HCT116 (cell line): ENCODE results near the gene B4GALNT2. TPM values are rescaled to one million over a fixed set of nuclear protein-coding genes. Genes with fewer than 3 reads are reported as not detected.
A peak's percentile ranks its signal among the peaks of the same experiment; 100 is the strongest.

Source experiments
- ATAC-seq: fragments of 200-7000 bp; cut with Tn5 transposase; 2 replicates; pipeline ENCODE4 v1.9.1; 2020; ENCODE audit warnings: mild to moderate bottlenecking, moderate library complexity
- BruUV-seq: library from RNA; stranded (reverse); fragments of 400-500 nt; replicated peaks from 2 replicates; lab custom pipeline; 2021; lab: Mats Ljungman, UMichigan
- CTCF ChIA-PET: fragments of 300-600 bp; sonication (Branson Sonifier 250); formaldehyde crosslinking; loops from one replicate; lab custom pipeline; 2021; ENCODE audit warnings: antibody characterized with exemption; lab: Charles Lee
- POLR2A ChIA-PET: fragments of 300-600, 350-600 bp; sonication (Branson Sonifier 250); formaldehyde crosslinking; loops from one replicate; lab custom pipeline; 2021; ENCODE audit warnings: antibody characterized with exemption; lab: Charles Lee
- RAD21 ChIA-PET, 2 experiments: fragments of 300-600 bp; sonication (Branson Sonifier 250); formaldehyde crosslinking; loops; one replicate each; lab custom pipeline; 2023; ENCODE audit warnings: low total read pairs in 2 of 2; ENCODE audit not compliant: uncharacterized antibody in 2 of 2, unreplicated experiment in 2 of 2, low non-redundant PET in 1 of 2; lab: Charles Lee
- DNase-seq: peaks from one replicate; pipeline ENCODE4 v3.0.0-alpha.2; 2010; ENCODE audit warnings: low read depth, low spot score
- H2AFZ ChIP-seq: fragments of 200-600 bp; shearing (Covaris generic), sonication (generic); 2 replicates; pipeline ENCODE4 v1.6.1; 2017; ENCODE audit warnings: low read depth, mixed run types, mixed read lengths, antibody characterized with exemption, low read length; ENCODE audit not compliant: poor library complexity, severe bottlenecking
- H3K27ac ChIP-seq: 2 replicates; pipeline ENCODE4 v1.5.1; 2012; ENCODE audit warnings: low read depth, low read length
- H3K27me3 ChIP-seq: fragments of 200-600 bp; sonication (generic); 2 replicates; pipeline ENCODE4 v1.6.1; 2016; ENCODE audit warnings: mixed run types, low read length, mixed read lengths; ENCODE audit not compliant: insufficient read depth
- H3K36me3 ChIP-seq, 2 experiments: fragments of 200-500 bp in 1 of 2; fragments of 200-600 bp in 1 of 2; sonication (Bioruptor generic) in 1 of 2; sonication (generic) in 1 of 2; 2 replicates each; pipeline versions ENCODE4 v1.5.1 to v1.6.1; 2014 to 2016; ENCODE audit warnings: low read length in 2 of 2, inconsistent platforms in 1 of 2, mixed read lengths in 1 of 2, mixed run types in 1 of 2; ENCODE audit not compliant: insufficient read depth in 2 of 2, control insufficient read depth in 1 of 2
- H3K4me1 ChIP-seq, 2 experiments: fragments of 200-600 bp in 1 of 2; sonication (generic) in 1 of 2; 2 replicates each; pipeline versions ENCODE4 v1.5.1 to v1.6.1; 2012 to 2017; ENCODE audit warnings: low read length in 2 of 2, inconsistent platforms in 1 of 2, mild to moderate bottlenecking in 1 of 2, mixed read lengths in 1 of 2, mixed run types in 1 of 2, moderate library complexity in 1 of 2; ENCODE audit not compliant: insufficient read depth in 2 of 2, control insufficient read depth in 1 of 2
- H3K4me2 ChIP-seq: fragments of 200-600 bp; sonication (generic); 2 replicates; pipeline ENCODE4 v1.6.1; 2017; ENCODE audit warnings: mixed run types, low read length, mixed read lengths
- H3K4me3 ChIP-seq, 2 experiments: fragments of 200-600 bp in 1 of 2; sonication (generic) in 1 of 2; replicated peaks in 1 of 2; 2 replicates each; pipeline ENCODE4 v1.5.1; 2011 to 2016; ENCODE audit warnings: low read length in 2 of 2, control low read depth in 1 of 2, low read depth in 1 of 2, mild to moderate bottlenecking in 1 of 2, mixed read lengths in 1 of 2, mixed run types in 1 of 2
- H3K79me2 ChIP-seq: fragments of 200-600 bp; sonication (generic); 2 replicates; pipeline ENCODE4 v1.6.1; 2017; ENCODE audit warnings: mild to moderate bottlenecking, mixed run types, low read length, moderate library complexity, mixed read lengths; ENCODE audit not compliant: insufficient read depth
- H3K9ac ChIP-seq: fragments of 200-600 bp; sonication (generic); 2 replicates; pipeline ENCODE4 v1.6.1; 2016; ENCODE audit warnings: low read length, mixed read lengths
- H3K9me2 ChIP-seq: fragments of 200-600 bp; sonication (generic), shearing (Covaris generic); 2 replicates; pipeline ENCODE4 v1.6.1; 2017; ENCODE audit warnings: mixed run types, mild to moderate bottlenecking, moderate library complexity; ENCODE audit not compliant: insufficient read depth
- H3K9me3 ChIP-seq, 2 experiments: fragments of 200-500 bp in 1 of 2; fragments of 200-600 bp in 1 of 2; sonication (Bioruptor generic) in 1 of 2; sonication (generic) in 1 of 2; 2 replicates each; pipeline ENCODE4 v1.6.1; 2014 to 2017; ENCODE audit warnings: low read length in 2 of 2, mixed read lengths in 2 of 2, inconsistent platforms in 1 of 2, low read depth in 1 of 2, mild to moderate bottlenecking in 1 of 2, mixed run types in 1 of 2, moderate library complexity in 1 of 2; ENCODE audit not compliant: control insufficient read depth in 1 of 2, insufficient read depth in 1 of 2
- H4K20me1 ChIP-seq: fragments of 200-600 bp; sonication (generic), shearing (Covaris generic); 2 replicates; pipeline ENCODE4 v1.6.1; 2017; ENCODE audit warnings: mixed run types, mild to moderate bottlenecking, moderate library complexity; ENCODE audit not compliant: insufficient read depth
- CEBPB ChIP-seq: IDR thresholded peaks from 2 replicates; pipeline ENCODE4 v1.6.1; 2012; ENCODE audit warnings: low read depth
- EZH2phosphoT487 ChIP-seq: fragments of 200-600 bp; IDR thresholded peaks from 2 replicates; pipeline ENCODE4 v1.6.1; 2018; ENCODE audit warnings: antibody characterized with exemption, borderline replicate concordance
- FOSL1 ChIP-seq: IDR thresholded peaks from 2 replicates; pipeline ENCODE4 v1.6.1; 2012; ENCODE audit warnings: low read depth
- POLR2AphosphoS5 ChIP-seq: IDR thresholded peaks from 2 replicates; pipeline ENCODE4 v1.6.1; 2011; ENCODE audit warnings: mild to moderate bottlenecking, low read depth, low read length, moderate library complexity
- RAD21 ChIP-seq: IDR thresholded peaks from 2 replicates; pipeline ENCODE4 v1.6.1; 2012; ENCODE audit warnings: low read depth, mild to moderate bottlenecking
- SIN3A ChIP-seq: IDR thresholded peaks from 2 replicates; pipeline ENCODE4 v1.6.1; 2012; ENCODE audit warnings: low read depth
- SP1 ChIP-seq: IDR thresholded peaks from 2 replicates; pipeline ENCODE4 v1.6.1; 2012; ENCODE audit warnings: low read depth
- SRF ChIP-seq: IDR thresholded peaks from 2 replicates; pipeline ENCODE4 v1.6.1; 2012; ENCODE audit warnings: low read depth
- TCF7L2 ChIP-seq: IDR thresholded peaks from 2 replicates; pipeline ENCODE4 v1.7.0; 2011; ENCODE audit warnings: borderline replicate concordance, inconsistent platforms; ENCODE audit not compliant: insufficient read depth, insufficient read length; ENCODE audit errors: extremely low read depth
- YY1 ChIP-seq: IDR thresholded peaks from 2 replicates; pipeline ENCODE4 v1.6.1; 2011; ENCODE audit warnings: low read length, low read depth, moderate library complexity, mild to moderate bottlenecking; ENCODE audit not compliant: insufficient replicate concordance; ENCODE audit errors: extremely low read depth
- intact Hi-C: fragments of 100-400 bp; cut with micrococcal nuclease; formaldehyde crosslinking; loops from 2 replicates; pipeline ENCODE4 v1.10.0; 2022
- total RNA-seq: library from RNA; stranded (reverse); gene quantifications from one replicate; pipeline ENCODE4 v1.2.1, GENCODE V29; 2021; ENCODE audit not compliant: unreplicated experiment
- TF ChIP-seq, protein P1 (sequence below), 3 experiments: fragments of 200-600 bp in 1 of 3; sonication (generic) in 1 of 3; IDR thresholded peaks in 2 of 3; conservative IDR thresholded peaks in 1 of 3; 2 replicates each; pipeline ENCODE4 v1.5.1; 2012 to 2017; ENCODE audit warnings: low read depth in 2 of 3, low read length in 2 of 3, antibody characterized with exemption in 1 of 3, borderline replicate concordance in 1 of 3, control low read depth in 1 of 3, mild to moderate bottlenecking in 1 of 3, mixed read lengths in 1 of 3, mixed run types in 1 of 3, moderate library complexity in 1 of 3; ENCODE audit not compliant: insufficient read depth in 1 of 3
- TF ChIP-seq, protein P2 (sequence below): IDR thresholded peaks from 2 replicates; pipeline ENCODE4 v1.6.1; 2011; ENCODE audit warnings: mild to moderate bottlenecking, low read length, moderate library complexity; ENCODE audit not compliant: insufficient replicate concordance; ENCODE audit errors: extremely low read depth
- TF ChIP-seq, protein P3 (sequence below): IDR thresholded peaks from 2 replicates; pipeline ENCODE4 v1.6.1; 2012
- TF ChIP-seq, protein P4 (sequence below): IDR thresholded peaks from 2 replicates; pipeline ENCODE4 v1.6.1; 2012

B4GALNT2 gene
- total RNA-seq, 1 experiment from 2014 or later, result not detected

DNA sequence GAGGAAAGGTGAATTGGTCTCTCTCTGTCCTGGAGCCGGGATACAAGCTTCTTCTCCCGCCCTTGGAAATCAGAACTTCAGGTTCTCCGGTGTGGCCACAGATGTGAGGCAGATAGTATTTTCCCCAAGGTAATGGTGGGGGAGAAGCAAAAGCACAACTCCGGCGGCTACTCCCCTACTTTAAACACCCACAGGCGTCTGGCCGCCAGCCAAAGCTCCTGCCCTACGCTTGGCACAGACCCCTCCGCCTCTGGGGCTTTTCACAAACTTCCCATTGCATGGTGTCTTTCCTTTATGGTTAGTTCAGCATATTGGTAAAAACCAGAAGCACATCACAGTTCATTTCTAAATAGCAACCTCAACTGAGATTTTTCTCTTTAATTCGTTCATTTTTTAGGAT is 39.4 kb upstream of the B4GALNT2 start (continued):
- TF ChIP-seq, protein P1, sequence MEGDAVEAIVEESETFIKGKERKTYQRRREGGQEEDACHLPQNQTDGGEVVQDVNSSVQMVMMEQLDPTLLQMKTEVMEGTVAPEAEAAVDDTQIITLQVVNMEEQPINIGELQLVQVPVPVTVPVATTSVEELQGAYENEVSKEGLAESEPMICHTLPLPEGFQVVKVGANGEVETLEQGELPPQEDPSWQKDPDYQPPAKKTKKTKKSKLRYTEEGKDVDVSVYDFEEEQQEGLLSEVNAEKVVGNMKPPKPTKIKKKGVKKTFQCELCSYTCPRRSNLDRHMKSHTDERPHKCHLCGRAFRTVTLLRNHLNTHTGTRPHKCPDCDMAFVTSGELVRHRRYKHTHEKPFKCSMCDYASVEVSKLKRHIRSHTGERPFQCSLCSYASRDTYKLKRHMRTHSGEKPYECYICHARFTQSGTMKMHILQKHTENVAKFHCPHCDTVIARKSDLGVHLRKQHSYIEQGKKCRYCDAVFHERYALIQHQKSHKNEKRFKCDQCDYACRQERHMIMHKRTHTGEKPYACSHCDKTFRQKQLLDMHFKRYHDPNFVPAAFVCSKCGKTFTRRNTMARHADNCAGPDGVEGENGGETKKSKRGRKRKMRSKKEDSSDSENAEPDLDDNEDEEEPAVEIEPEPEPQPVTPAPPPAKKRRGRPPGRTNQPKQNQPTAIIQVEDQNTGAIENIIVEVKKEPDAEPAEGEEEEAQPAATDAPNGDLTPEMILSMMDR (IDR thresholded peaks at IDR 0.05 in 2 of 3, conservative IDR thresholded peaks at IDR 0.05 in 1 of 3; ENCODE audit: borderline replicate concordance in 1 of 3, insufficient read depth in 1 of 3, low read depth in 2 of 3, low read length in 2 of 3), result no peak
- no peak for TF ChIP-seq SP1
- TF ChIP-seq, protein P2, sequence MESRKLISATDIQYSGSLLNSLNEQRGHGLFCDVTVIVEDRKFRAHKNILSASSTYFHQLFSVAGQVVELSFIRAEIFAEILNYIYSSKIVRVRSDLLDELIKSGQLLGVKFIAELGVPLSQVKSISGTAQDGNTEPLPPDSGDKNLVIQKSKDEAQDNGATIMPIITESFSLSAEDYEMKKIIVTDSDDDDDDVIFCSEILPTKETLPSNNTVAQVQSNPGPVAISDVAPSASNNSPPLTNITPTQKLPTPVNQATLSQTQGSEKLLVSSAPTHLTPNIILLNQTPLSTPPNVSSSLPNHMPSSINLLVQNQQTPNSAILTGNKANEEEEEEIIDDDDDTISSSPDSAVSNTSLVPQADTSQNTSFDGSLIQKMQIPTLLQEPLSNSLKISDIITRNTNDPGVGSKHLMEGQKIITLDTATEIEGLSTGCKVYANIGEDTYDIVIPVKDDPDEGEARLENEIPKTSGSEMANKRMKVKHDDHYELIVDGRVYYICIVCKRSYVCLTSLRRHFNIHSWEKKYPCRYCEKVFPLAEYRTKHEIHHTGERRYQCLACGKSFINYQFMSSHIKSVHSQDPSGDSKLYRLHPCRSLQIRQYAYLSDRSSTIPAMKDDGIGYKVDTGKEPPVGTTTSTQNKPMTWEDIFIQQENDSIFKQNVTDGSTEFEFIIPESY, result no peak
- no peak for TF ChIP-seq SIN3A

DNA sequence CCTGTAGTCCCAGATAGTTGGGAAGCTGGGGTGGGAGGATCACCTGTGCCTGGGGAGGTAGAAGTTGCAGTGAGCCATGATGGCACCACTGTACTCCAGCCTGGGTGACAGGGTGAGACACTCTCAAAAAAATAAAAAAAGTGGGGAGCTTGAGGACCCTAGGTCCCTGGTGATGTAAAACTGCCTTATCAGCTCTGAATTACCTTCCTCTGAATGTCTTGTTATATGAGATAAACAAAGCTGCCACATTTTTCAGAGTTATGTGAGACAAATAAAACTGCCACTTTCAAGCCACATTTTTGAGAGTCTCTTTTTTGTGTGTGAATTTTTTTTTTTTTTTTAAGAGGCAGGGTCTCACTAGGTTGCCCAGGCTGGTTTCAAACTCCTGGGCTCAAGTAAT is 32.0 kb upstream of the B4GALNT2 start:
- intact Hi-C loops, result no loop called here
- DNase-seq (no peak), ATAC-seq (no peak)
- CTCF ChIA-PET, result interaction anchor here (0.8 kb wide), 1 partner anchor 65 kb away, joined by 3 read pairs; no protein-coding TSS in a partner anchor
- Histone ChIP-seq H3K9me3 (no peaks in the 10 kb centered on the region), H2AFZ (peak overlapping the region; percentile 90), H3K79me2 (no peaks in the 10 kb centered on the region), H3K4me3 (peak overlapping the region in 1 of 2 experiments; percentile 3; a peak in 1 of 4 replicates), H3K27ac (peak overlapping the region; percentile 53; the same call in 1 of the 2 replicates), H3K9ac (no peak overlapping the region), H4K20me1 (no peaks in the 10 kb centered on the region), H3K27me3 (no peaks in the 10 kb centered on the region), H3K4me2 (peak overlapping the region; percentile 60), H3K36me3 (no peaks in the 10 kb centered on the region), H3K9me2 (no peaks in the 10 kb centered on the region), H3K4me1 (peaks cover 17 to 24% of the 10 kb centered on the region in 2 experiments)
- no TSS peak for BruUV-seq
- RAD21 ChIA-PET, result interaction anchor here in 1 of 2 experiments (0.6 kb wide), 1 partner anchor 153 kb away, joined by 3 read pairs; no protein-coding TSS in a partner anchor
- POLR2A ChIA-PET, result interaction anchor here (1.5 to 2.3 kb wide), 2 partner anchors 11 to 65 kb away, joined by 4 to 10 read pairs; no protein-coding TSS in a partner anchor
- TF ChIP-seq CEBPB (no peak), FOSL1 (no peak), TCF7L2 (no peak), SIN3A (no peak), POLR2AphosphoS5 (no peak), SP1 (no peak), EZH2phosphoT487 (no peak), SRF (no peak), YY1 (no peak), RAD21 (no peak)
- TF ChIP-seq, protein P1 (IDR thresholded peaks at IDR 0.05 in 2 of 3, conservative IDR thresholded peaks at IDR 0.05 in 1 of 3; ENCODE audit: borderline replicate concordance in 1 of 3, insufficient read depth in 1 of 3, low read depth in 2 of 3, low read length in 2 of 3), result no peak
- TF ChIP-seq, protein P3, sequence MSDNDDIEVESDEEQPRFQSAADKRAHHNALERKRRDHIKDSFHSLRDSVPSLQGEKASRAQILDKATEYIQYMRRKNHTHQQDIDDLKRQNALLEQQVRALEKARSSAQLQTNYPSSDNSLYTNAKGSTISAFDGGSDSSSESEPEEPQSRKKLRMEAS, result no peak
- TF ChIP-seq, protein P4, sequence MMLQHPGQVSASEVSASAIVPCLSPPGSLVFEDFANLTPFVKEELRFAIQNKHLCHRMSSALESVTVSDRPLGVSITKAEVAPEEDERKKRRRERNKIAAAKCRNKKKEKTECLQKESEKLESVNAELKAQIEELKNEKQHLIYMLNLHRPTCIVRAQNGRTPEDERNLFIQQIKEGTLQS, result no peak
